Endothelial cell of umbilical vein (primary cell): Measurements from ENCODE around the gene VSNL1. TPM values are rescaled to one million over a fixed set of nuclear protein-coding genes. Genes with fewer than 3 reads are reported as not detected.

ENCODE experiments used
- BruUV-seq: library from RNA; stranded (reverse); fragments of 400-500 nt; replicated peaks from 2 replicates; lab custom pipeline; 2021; lab: Mats Ljungman, UMichigan
- CTCF ChIA-PET: fragments of 300-600, 350-600 bp; sonication (Branson Sonifier 250); formaldehyde crosslinking; loops from one replicate; lab custom pipeline; 2021; ENCODE audit warnings: antibody characterized with exemption, inconsistent platforms; lab: Charles Lee
- POLR2A ChIA-PET: fragments of 300-600, 350-600 bp; sonication (Branson Sonifier 250); formaldehyde crosslinking; loops from one replicate; lab custom pipeline; 2021; ENCODE audit warnings: antibody characterized with exemption, inconsistent platforms; lab: Charles Lee
- DNase-seq: peaks from one replicate; pipeline ENCODE4 v3.0.0-alpha.2; 2011; ENCODE audit warnings: low read depth, low spot score
- FAIRE-seq: peaks from 2 replicates; lab custom pipeline; 2011; peaks lifted over from hg19 to GRCh38; lab: Jason Lieb, UNC
- H2AFZ ChIP-seq: 2 replicates; pipeline ENCODE4 v1.6.0; 2012; ENCODE audit warnings: low read depth, low read length, control low read depth, inconsistent platforms
- H3K27ac ChIP-seq: 2 replicates; pipeline ENCODE4 v1.5.1; 2011; ENCODE audit warnings: low read depth, mild to moderate bottlenecking, control low read depth, low read length, moderate library complexity; ENCODE audit not compliant: insufficient read depth
- H3K27me3 ChIP-seq, 2 experiments: 2 replicates each; pipeline versions ENCODE4 v1.6.0 to v1.6.1; 2011; ENCODE audit warnings: low read length in 2 of 2, mixed read lengths in 1 of 2; ENCODE audit not compliant: control insufficient read depth in 2 of 2, insufficient read depth in 2 of 2
- H3K36me3 ChIP-seq, 2 experiments: 2 replicates in 1 of 2; 3 replicates in 1 of 2; pipeline ENCODE4 v1.5.1; 2011; ENCODE audit warnings: low read length in 2 of 2, mild to moderate bottlenecking in 1 of 2, moderate library complexity in 1 of 2; ENCODE audit not compliant: control insufficient read depth in 2 of 2, insufficient read depth in 2 of 2; ENCODE audit errors: extremely low read depth in 1 of 2
- H3K4me1 ChIP-seq: 3 replicates; pipeline ENCODE4 v1.5.1; 2011; ENCODE audit warnings: mild to moderate bottlenecking, low read length; ENCODE audit not compliant: control insufficient read depth, insufficient read depth; ENCODE audit errors: extremely low read depth
- H3K4me2 ChIP-seq: 2 replicates; pipeline ENCODE4 v1.6.1; 2011; ENCODE audit warnings: low read length, control low read depth, mixed read lengths; ENCODE audit not compliant: insufficient read depth
- H3K4me3 ChIP-seq, 3 experiments: fragments of 200-600 bp in 1 of 3; sonication (generic), shearing (Covaris generic) in 1 of 3; replicated peaks in 1 of 3; 2 replicates each; pipeline ENCODE4 v1.5.1; 2011 to 2016; ENCODE audit warnings: control low read depth in 3 of 3, low read length in 3 of 3, mild to moderate bottlenecking in 2 of 3, inconsistent platforms in 1 of 3, low read depth in 1 of 3, moderate library complexity in 1 of 3; ENCODE audit not compliant: insufficient read depth in 1 of 3
- H3K79me2 ChIP-seq: 2 replicates; pipeline ENCODE4 v1.6.0; 2012; ENCODE audit warnings: low read length, inconsistent platforms; ENCODE audit not compliant: control insufficient read depth, insufficient read depth
- H3K9ac ChIP-seq: replicated peaks from 2 replicates; pipeline ENCODE3; 2011; ENCODE audit warnings: low read length, control low read depth; ENCODE audit not compliant: insufficient read depth; ENCODE audit errors: extremely low read depth
- H3K9me1 ChIP-seq: replicated peaks from 3 replicates; pipeline ENCODE4 v1.6.0; 2011; ENCODE audit warnings: mild to moderate bottlenecking, low read length; ENCODE audit not compliant: control insufficient read depth, insufficient read depth; ENCODE audit errors: extremely low read depth
- H3K9me3 ChIP-seq: replicated peaks from 2 replicates; pipeline ENCODE4 v1.5.1; 2012; ENCODE audit warnings: low read length, inconsistent platforms; ENCODE audit not compliant: control insufficient read depth, insufficient read depth
- H4K20me1 ChIP-seq: replicated peaks from 2 replicates; pipeline ENCODE3; 2011; ENCODE audit warnings: mild to moderate bottlenecking, low read length; ENCODE audit not compliant: control insufficient read depth, insufficient read depth; ENCODE audit errors: extremely low read depth
- EZH2 ChIP-seq: IDR thresholded peaks from 2 replicates; pipeline ENCODE4 v1.6.1; 2012; ENCODE audit warnings: borderline replicate concordance, low read depth, mild to moderate bottlenecking, moderate library complexity, low read length, inconsistent platforms; ENCODE audit not compliant: severe bottlenecking
- FOS ChIP-seq: IDR thresholded peaks from 2 replicates; pipeline ENCODE4 v1.6.1; 2011; ENCODE audit warnings: mild to moderate bottlenecking, low read length, moderate library complexity, borderline replicate concordance; ENCODE audit not compliant: insufficient read depth
- GATA2 ChIP-seq: IDR thresholded peaks from 2 replicates; pipeline ENCODE4 v1.7.0; 2011; ENCODE audit warnings: low read depth, mild to moderate bottlenecking, moderate library complexity, mixed read lengths, low read length; ENCODE audit not compliant: insufficient read length, insufficient read depth
- JUN ChIP-seq: IDR thresholded peaks from 2 replicates; pipeline ENCODE4 v1.6.1; 2011; ENCODE audit warnings: borderline replicate concordance, low read depth; ENCODE audit not compliant: insufficient read length, insufficient read depth
- MYC ChIP-seq: IDR thresholded peaks from one replicate; pipeline ENCODE4 v1.6.1; 2011; ENCODE audit warnings: mild to moderate bottlenecking, low read depth, low read length
- POLR2A ChIP-seq: IDR thresholded peaks from 2 replicates; pipeline ENCODE4 v1.6.1; 2012; ENCODE audit warnings: low read depth, mild to moderate bottlenecking, control low read depth, low read length
- POLR2AphosphoS5 ChIP-seq: IDR thresholded peaks from 2 replicates; pipeline ENCODE4 v1.6.1; 2012; ENCODE audit warnings: low read depth, mild to moderate bottlenecking, control low read depth, low read length, moderate library complexity; ENCODE audit not compliant: insufficient read depth
- dilution Hi-C: fragments of 300-500 bp; cut with MboI; formaldehyde crosslinking; loops from one replicate; pipeline ENCODE4 v1.15.0; 2019; ENCODE audit warnings: low sequenced_read_pairs; ENCODE audit not compliant: extremely low pct_ligation_motif_present
- intact Hi-C: fragments of 100-400 bp; cut with micrococcal nuclease; formaldehyde crosslinking; loops from one replicate; pipeline ENCODE4 v1.10.0; 2022
- polyA plus RNA-seq, 4 experiments: library from polyadenylated mRNA; depleted of rRNA in 3 of 4; stranded (reverse) in 3 of 4; unstranded in 1 of 4; fragments of >200 nt; gene quantifications; 2 replicates each; pipeline versions ENCODE4 v1.2.1 to v1.2.3, GENCODE V29; 2011 to 2012; ENCODE audit warnings: missing spikeins in 1 of 4
- total RNA-seq: library from RNA; stranded (reverse); gene quantifications from 2 replicates; pipeline ENCODE4 v1.2.3, GENCODE V29; 2021
- TF ChIP-seq, protein P1 (sequence below): IDR thresholded peaks from 2 replicates; pipeline ENCODE4 v1.6.1; 2011; ENCODE audit not compliant: insufficient read depth, insufficient read length
- TF ChIP-seq, protein P2 (sequence below), 2 donors: IDR thresholded peaks; 1 replicate in 1 of 2; 2 replicates in 1 of 2; pipeline ENCODE4 v1.5.1; 2011; ENCODE audit warnings: low read length in 2 of 2, mild to moderate bottlenecking in 2 of 2, moderate library complexity in 2 of 2, control low read depth in 1 of 2, inconsistent platforms in 1 of 2, low read depth in 1 of 2; ENCODE audit not compliant: insufficient read depth in 1 of 2; ENCODE audit errors: extremely low read depth in 1 of 2

VSNL1 gene
- total and polyA plus RNA-seq, 2 donors (not counting 3 experiments of a cell fraction or from before 2014, with no cell fraction given) = not detected

DNA sequence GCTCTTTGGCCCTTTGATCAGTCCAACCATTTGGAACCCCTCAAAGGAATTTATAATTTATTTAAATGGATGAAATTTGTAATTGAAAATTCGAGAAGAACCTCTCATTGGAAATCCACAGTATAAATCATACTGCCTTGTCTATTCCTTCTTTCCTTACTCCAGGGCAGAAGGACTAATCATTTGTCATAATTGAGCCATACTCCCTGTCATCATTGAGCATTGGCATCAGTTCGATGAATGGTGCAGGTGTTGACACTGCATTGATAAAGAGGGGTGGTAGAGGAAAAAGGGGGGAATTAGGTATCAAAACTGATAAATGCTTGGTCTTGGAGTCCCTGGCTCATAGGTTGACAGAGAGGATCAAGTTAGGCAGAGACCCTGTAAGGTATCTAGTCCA lies 2.0 kb downstream of the VSNL1 start:
- Histone ChIP-seq H3K9ac (no peak overlapping the region), H3K9me3 (no peaks in the 10 kb centered on the region), H3K27me3 (peaks cover 41 to 73% of the 10 kb centered on the region in 2 experiments), H3K27ac (no peak overlapping the region), H3K36me3 (no peaks in the 10 kb centered on the region), H3K4me2 (no peak overlapping the region), H3K9me1 (no peaks in the 10 kb centered on the region), H2AFZ (no peak overlapping the region), H3K4me1 (peaks cover 23% of the 10 kb centered on the region), H3K4me3 (no peak overlapping the region), H4K20me1 (no peaks in the 10 kb centered on the region), H3K79me2 (no peaks in the 10 kb centered on the region)
- DNase-seq = no peak
- POLR2A ChIA-PET = no interaction called here
- CTCF ChIA-PET = no interaction called here
- intact Hi-C loops = no loop called here
- no TSS peak for BruUV-seq
- dilution Hi-C loops = no loop called here
- no peak for FAIRE-seq
- TF ChIP-seq MYC (no peak), POLR2A (no peak), JUN (no peak), FOS (no peak), GATA2 (no peak), POLR2AphosphoS5 (no peak), EZH2 (no peak)
- TF ChIP-seq, protein P1, sequence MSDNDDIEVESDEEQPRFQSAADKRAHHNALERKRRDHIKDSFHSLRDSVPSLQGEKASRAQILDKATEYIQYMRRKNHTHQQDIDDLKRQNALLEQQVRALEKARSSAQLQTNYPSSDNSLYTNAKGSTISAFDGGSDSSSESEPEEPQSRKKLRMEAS = no peak
- TF ChIP-seq, protein P2, sequence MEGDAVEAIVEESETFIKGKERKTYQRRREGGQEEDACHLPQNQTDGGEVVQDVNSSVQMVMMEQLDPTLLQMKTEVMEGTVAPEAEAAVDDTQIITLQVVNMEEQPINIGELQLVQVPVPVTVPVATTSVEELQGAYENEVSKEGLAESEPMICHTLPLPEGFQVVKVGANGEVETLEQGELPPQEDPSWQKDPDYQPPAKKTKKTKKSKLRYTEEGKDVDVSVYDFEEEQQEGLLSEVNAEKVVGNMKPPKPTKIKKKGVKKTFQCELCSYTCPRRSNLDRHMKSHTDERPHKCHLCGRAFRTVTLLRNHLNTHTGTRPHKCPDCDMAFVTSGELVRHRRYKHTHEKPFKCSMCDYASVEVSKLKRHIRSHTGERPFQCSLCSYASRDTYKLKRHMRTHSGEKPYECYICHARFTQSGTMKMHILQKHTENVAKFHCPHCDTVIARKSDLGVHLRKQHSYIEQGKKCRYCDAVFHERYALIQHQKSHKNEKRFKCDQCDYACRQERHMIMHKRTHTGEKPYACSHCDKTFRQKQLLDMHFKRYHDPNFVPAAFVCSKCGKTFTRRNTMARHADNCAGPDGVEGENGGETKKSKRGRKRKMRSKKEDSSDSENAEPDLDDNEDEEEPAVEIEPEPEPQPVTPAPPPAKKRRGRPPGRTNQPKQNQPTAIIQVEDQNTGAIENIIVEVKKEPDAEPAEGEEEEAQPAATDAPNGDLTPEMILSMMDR (IDR thresholded peaks at IDR 0.05; ENCODE audit: extremely low read depth in 1 of 2, insufficient read depth in 1 of 2, low read depth in 1 of 2, low read length in 2 of 2) = no peak
